Measurements from ENCODE around the gene AP3D1. TPM values are rescaled to one million over a fixed set of nuclear protein-coding genes. Genes with fewer than 3 reads are reported as not detected.
"Not testable (repeated sequence)": the region's sequence is repeated elsewhere in the genome, so short reads cannot be mapped to it uniquely, and the experiment has no call there.

AP3D1 gene
- total RNA-seq, 1 donor: 121 TPM

- Histone ChIP-seq H3K9me3 (ENCODE audit: low read depth, low read length) (no peaks in the 10 kb centered on the region), H3K4me1 (ENCODE audit: insufficient read depth, low read length) (peaks cover 16% of the 10 kb centered on the region), H3K4me2 (ENCODE audit: insufficient read depth, low read length) (no peak overlapping the region), H3K27ac (ENCODE audit: low read depth, low read length) (no peak overlapping the region), H3K4me3 (ENCODE audit: insufficient read depth, low read length) (no peak overlapping the region), H3K79me2 (ENCODE audit: insufficient read depth, low read length) (peaks cover 50% of the 10 kb centered on the region), H2AFZ (ENCODE audit: low read length) (no peak overlapping the region), H3K36me3 (ENCODE audit: insufficient read depth, low read length) (peaks cover 30% of the 10 kb centered on the region), H3K27me3 (ENCODE audit: insufficient read depth, low read length) (no peaks in the 10 kb centered on the region), H4K20me1 (ENCODE audit: insufficient read depth, low read length) (peaks cover 36% of the 10 kb centered on the region)
- DNase-seq (ENCODE audit: insufficient read length, low spot score, missing footprints): no peak
- TF ChIP-seq CTCF (IDR thresholded peaks at IDR 0.05; ENCODE audit: extremely low read depth, low read depth, low read length): no peak
These were observed 53.5 kb downstream of the AP3D1 start for GRCh38 chr19:2097886-2098327.

GRCh38 chr19:2097203-2097885 is 54.0 kb downstream of the AP3D1 start:
- Histone ChIP-seq H3K27ac (ENCODE audit: low read depth, low read length) (no peak overlapping the region), H3K4me2 (ENCODE audit: insufficient read depth, low read length) (peak overlapping the region; percentile 92), H3K9me3 (ENCODE audit: low read depth, low read length) (no peaks in the 10 kb centered on the region), H3K4me3 (ENCODE audit: insufficient read depth, low read length) (peak overlapping the region; percentile 71), H3K36me3 (ENCODE audit: insufficient read depth, low read length) (peaks cover 32% of the 10 kb centered on the region), H3K4me1 (ENCODE audit: insufficient read depth, low read length) (peaks cover 17% of the 10 kb centered on the region), H3K79me2 (ENCODE audit: insufficient read depth, low read length) (peaks cover 51% of the 10 kb centered on the region), H3K27me3 (ENCODE audit: insufficient read depth, low read length) (no peaks in the 10 kb centered on the region), H4K20me1 (ENCODE audit: insufficient read depth, low read length) (peaks cover 34% of the 10 kb centered on the region), H2AFZ (ENCODE audit: low read length) (no peak overlapping the region)
- no peak for DNase-seq (ENCODE audit: insufficient read length, low spot score, missing footprints)
- no peak for TF ChIP-seq CTCF (IDR thresholded peaks at IDR 0.05; ENCODE audit: extremely low read depth, low read depth, low read length)

GRCh38 chr19:2096480-2097202 is 54.7 kb downstream of the AP3D1 start, which contains the start of gene IZUMO4:
TSS of gene IZUMO4 (plus strand) at chr19:2096915. CDS start at chr19:2096946, 31 bp downstream.
- Histone ChIP-seq H3K36me3 (ENCODE audit: insufficient read depth, low read length) (peaks cover 28% of the 10 kb centered on the region), H3K4me3 (ENCODE audit: insufficient read depth, low read length) (peak within 1 kb of the TSS; percentile 90), H3K79me2 (ENCODE audit: insufficient read depth, low read length) (peaks cover 50% of the 10 kb centered on the region), H3K9me3 (ENCODE audit: low read depth, low read length) (no peaks in the 10 kb centered on the region), H3K4me2 (ENCODE audit: insufficient read depth, low read length) (peak within 1 kb of the TSS; percentile 92), H3K27ac (ENCODE audit: low read depth, low read length) (peak within 1 kb of the TSS; percentile 77), H3K4me1 (ENCODE audit: insufficient read depth, low read length) (peaks cover 19% of the 10 kb centered on the region), H4K20me1 (ENCODE audit: insufficient read depth, low read length) (peaks cover 30% of the 10 kb centered on the region), H3K27me3 (ENCODE audit: insufficient read depth, low read length) (no peaks in the 10 kb centered on the region), H2AFZ (ENCODE audit: low read length) (peak within 1 kb of the TSS; percentile 47)
- peak; percentile 28 for TF ChIP-seq CTCF (IDR thresholded peaks at IDR 0.05; ENCODE audit: extremely low read depth, low read depth, low read length)
- DNase-seq (ENCODE audit: insufficient read length, low spot score, missing footprints): peak; percentile 100

- H3K27ac ChIP-seq (ENCODE audit: low read depth, low read length): peak within 1 kb of the TSS; percentile 77
- H3K4me2 ChIP-seq (ENCODE audit: insufficient read depth, low read length): peak within 1 kb of the TSS; percentile 92
- TF ChIP-seq CTCF (IDR thresholded peaks at IDR 0.05; ENCODE audit: extremely low read depth, low read depth, low read length): peak; percentile 36
- H3K4me1 ChIP-seq (ENCODE audit: insufficient read depth, low read length): peaks cover 20% of the 10 kb centered on the region
- H3K36me3 ChIP-seq (ENCODE audit: insufficient read depth, low read length): peaks cover 22% of the 10 kb centered on the region
- peak; percentile 99 for DNase-seq (ENCODE audit: insufficient read length, low spot score, missing footprints)
- no peaks in the 10 kb centered on the region for H3K27me3 ChIP-seq (ENCODE audit: insufficient read depth, low read length)
- H3K4me3 ChIP-seq (ENCODE audit: insufficient read depth, low read length): peak within 1 kb of the TSS; percentile 90
- H4K20me1 ChIP-seq (ENCODE audit: insufficient read depth, low read length): peaks cover 25% of the 10 kb centered on the region
- H3K9me3 ChIP-seq (ENCODE audit: low read depth, low read length): no peaks in the 10 kb centered on the region
- H2AFZ ChIP-seq (ENCODE audit: low read length): peak within 1 kb of the TSS; percentile 47
- H3K79me2 ChIP-seq (ENCODE audit: insufficient read depth, low read length): peaks cover 45% of the 10 kb centered on the region
These were observed 55.3 kb downstream of the AP3D1 start, which contains the start of gene MOB3A for GRCh38 chr19:2096034-2096479. TSS of gene MOB3A (minus strand) at chr19:2096326. CDS start at chr19:2078560, 17,766 bp downstream.

- not testable (repeated sequence) for H3K27me3 ChIP-seq (ENCODE audit: insufficient read depth, low read length); DNase-seq (ENCODE audit: insufficient read length, low spot score, missing footprints); H3K4me2 ChIP-seq (ENCODE audit: insufficient read depth, low read length); H3K9me3 ChIP-seq (ENCODE audit: low read depth, low read length); H3K27ac ChIP-seq (ENCODE audit: low read depth, low read length); H3K4me3 ChIP-seq (ENCODE audit: insufficient read depth, low read length); H2AFZ ChIP-seq (ENCODE audit: low read length); H3K36me3 ChIP-seq (ENCODE audit: insufficient read depth, low read length)
- Histone ChIP-seq H3K79me2 (ENCODE audit: insufficient read depth, low read length) (peaks cover 67% of the 10 kb centered on the region), H3K4me1 (ENCODE audit: insufficient read depth, low read length) (peaks cover 43% of the 10 kb centered on the region), H4K20me1 (ENCODE audit: insufficient read depth, low read length) (peaks cover 22% of the 10 kb centered on the region)
These were observed 59.3 kb downstream of the AP3D1 start for GRCh38 chr19:2091926-2092525.
